SU-DHL-6 (cell line): ENCODE data around the gene NPHS1.

Experiments
- CTCF ChIP-seq: fragments of 200-600 bp; sonication (generic); IDR thresholded peaks from one replicate; pipeline ENCODE4 v1.5.1; 2017; ENCODE audit warnings: antibody characterized with exemption, mild to moderate bottlenecking, low read length, moderate library complexity; ENCODE audit not compliant: insufficient read depth, poor library complexity, severe bottlenecking
- EZH2phosphoT487 ChIP-seq: fragments of 200-600 bp; sonication (generic), shearing (Covaris generic); conservative IDR thresholded peaks from 2 replicates; pipeline ENCODE4 v1.6.1; 2018; ENCODE audit warnings: mild to moderate bottlenecking, antibody characterized with exemption, low read length, moderate library complexity, mixed read lengths

GRCh38 chr19:35796645-35797542, 55.4 kb downstream of the NPHS1 start:
- TF ChIP-seq CTCF (no peak), EZH2phosphoT487 (no peak)
